ENCODE measurements around the gene AGBL4.
"Not testable (repeated sequence)": the region's sequence is repeated elsewhere in the genome, so short reads cannot be mapped to it uniquely, and the experiment has no call there.

The AGBL4 gene

DNA sequence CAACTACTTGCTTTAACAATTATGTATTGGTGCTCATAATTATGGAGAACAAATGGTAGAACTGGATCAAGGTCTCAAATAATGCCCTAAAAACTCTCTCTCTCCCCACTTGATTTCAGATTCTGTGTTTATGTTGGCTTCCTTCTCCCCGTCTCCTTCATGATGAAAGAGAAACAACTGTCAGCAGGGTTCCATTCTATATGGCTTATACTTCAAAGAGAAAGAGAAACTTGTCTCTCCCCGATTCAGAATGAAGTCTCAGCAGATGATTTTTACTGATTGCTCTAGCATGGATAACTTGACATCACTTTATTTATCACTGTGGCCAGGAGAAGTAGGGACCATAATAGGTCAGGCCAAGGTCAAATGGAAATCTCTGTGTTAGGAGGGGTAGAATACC lies 575.6 kb downstream of the AGBL4 start:
- H3K4me3 ChIP-seq (ENCODE audit: low read depth, low read length), result no peak overlapping the region

DNA sequence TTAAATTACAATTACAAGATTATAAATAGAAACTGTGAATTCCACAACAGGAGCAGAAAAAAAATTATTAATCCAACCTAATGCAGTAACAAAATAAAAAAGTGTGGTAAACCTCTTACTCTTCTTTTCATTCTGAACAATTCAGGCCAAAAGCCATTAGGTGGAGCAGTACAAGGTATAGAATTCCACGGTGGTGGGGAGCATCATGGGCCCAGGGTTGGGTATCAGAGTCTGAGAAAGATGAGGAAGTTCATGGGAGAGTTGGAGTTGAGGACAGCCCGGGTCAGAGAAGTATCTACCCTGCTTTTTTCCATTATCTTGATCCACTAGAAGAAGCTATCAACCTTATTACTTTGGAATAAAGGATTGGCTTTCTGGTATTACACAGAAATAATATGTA lies 586.9 kb downstream of the AGBL4 start:
- H3K4me3 ChIP-seq (ENCODE audit: low read depth, low read length), result no peak overlapping the region

GRCh38 chr1:49435291-49435690 lies 588.5 kb downstream of the AGBL4 start:
- H3K4me3 ChIP-seq (ENCODE audit: low read depth, low read length), result no peak overlapping the region

- H3K4me3 ChIP-seq (ENCODE audit: low read depth, low read length), result no peak overlapping the region
Observed at GRCh38 chr1:49424782-49425181, 599.0 kb downstream of the AGBL4 start.

DNA sequence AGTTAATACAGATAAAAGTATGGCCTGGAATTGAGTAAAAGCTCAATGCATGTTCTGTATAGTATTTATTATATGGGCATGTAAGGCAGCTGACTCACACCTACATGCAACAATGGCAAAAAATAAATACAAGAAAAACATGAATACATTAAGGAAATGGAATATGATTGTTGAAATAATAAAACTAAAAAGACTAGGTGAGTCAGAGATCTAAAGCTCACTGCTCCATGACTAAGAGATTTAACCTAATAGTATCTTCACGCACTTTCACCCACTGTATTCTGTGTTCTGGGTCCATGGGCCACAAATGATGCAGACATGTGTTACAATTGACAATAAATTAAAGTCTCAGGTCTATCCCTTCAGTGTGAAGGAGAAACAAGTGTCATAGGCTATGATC lies 607.0 kb downstream of the AGBL4 start:
- no peak overlapping the region for H3K4me3 ChIP-seq (ENCODE audit: low read depth, low read length)

GRCh38 chr1:49408346-49408745 lies 615.4 kb downstream of the AGBL4 start:
- no peak overlapping the region for H3K4me3 ChIP-seq (ENCODE audit: low read depth, low read length)

DNA sequence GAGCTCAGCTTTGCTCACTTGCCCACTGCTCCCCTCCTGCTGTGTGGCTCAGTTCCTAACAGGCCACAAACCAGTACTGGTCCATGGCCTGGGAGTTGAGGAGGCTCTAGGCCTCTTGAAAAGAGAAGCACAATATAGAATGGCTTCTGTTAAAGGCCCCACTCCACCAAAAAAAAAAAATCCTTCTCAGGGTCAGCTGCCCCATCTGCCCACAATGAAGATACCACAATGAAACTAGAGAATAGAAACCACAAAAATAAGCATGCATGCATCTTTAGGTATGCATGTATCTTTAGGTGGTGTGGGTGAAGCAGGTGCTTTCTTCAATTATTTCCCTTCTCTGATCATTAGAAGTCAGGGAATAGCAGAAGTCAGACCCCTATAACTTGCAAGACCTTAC lies 626.7 kb downstream of the AGBL4 start:
- H3K4me3 ChIP-seq (ENCODE audit: low read depth, low read length), result no peak overlapping the region

- no peak overlapping the region for H3K4me3 ChIP-seq (ENCODE audit: low read depth, low read length)
Observed at GRCh38 chr1:49394200-49394599, 629.6 kb downstream of the AGBL4 start.

GRCh38 chr1:49389699-49390098 lies 634.1 kb downstream of the AGBL4 start:
- no peak overlapping the region for H3K4me3 ChIP-seq (ENCODE audit: low read depth, low read length)

DNA sequence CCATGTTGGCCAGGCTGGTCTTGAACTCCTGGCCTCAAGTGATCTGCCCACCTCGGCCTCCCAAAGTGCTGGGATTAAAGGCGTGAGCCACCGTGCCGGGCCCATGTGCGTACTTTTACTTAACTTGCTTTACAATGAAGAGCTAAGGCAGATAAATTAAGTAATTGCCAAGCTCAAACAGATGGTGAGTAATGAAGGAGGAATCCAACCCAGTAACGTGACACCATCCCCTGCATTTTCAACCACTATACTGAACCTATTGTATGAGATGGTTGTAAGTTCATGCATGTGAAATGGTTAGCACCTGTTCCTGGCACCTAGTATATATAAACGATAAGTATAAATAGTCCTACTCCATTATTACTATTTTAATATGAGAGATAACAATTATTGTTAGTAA lies 659.1 kb downstream of the AGBL4 start:
- no peak overlapping the region for H3K4me3 ChIP-seq (ENCODE audit: low read depth, low read length)

GRCh38 chr1:49363628-49364027 lies 660.1 kb downstream of the AGBL4 start:
- H3K4me3 ChIP-seq (ENCODE audit: low read depth, low read length), result no peak overlapping the region

DNA sequence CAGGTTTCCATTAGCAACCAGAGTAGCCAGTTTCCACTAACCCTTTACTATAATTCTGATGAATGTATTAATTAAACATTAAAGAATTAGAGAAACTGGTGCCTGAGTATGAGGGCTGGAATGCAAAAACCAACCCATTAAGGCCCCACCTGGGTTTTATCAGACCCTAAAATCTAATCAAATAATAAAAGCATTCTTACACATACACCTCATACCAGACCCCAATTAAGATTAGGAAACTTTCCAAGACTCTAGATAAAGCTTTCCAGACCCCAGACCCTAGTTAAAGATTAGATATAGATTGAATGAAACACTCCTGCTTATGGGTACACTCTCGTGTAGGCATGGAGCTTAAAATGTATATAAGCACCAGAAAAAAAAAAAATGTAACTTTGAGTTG lies 665.7 kb downstream of the AGBL4 start:
- no peak overlapping the region for H3K4me3 ChIP-seq (ENCODE audit: low read depth, low read length)

DNA sequence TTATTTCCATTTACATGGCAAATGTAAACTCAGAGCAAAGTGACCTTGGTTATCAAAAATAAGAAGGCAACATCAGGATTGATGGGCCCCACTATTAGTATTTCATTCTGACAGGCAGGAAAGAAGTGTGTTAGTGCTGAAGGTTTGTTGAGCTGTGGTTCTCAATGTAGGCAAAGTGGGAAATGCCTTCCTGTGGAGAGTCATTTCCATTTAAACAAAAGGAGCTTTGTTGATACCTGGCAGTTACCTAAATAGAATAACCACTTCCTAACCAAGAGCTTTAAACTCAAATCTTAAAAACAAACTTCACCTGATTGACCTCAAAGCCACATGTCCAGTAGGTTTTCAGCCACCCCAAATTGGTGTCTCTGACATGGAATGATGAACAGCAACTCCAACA lies 667.2 kb downstream of the AGBL4 start:
- H3K4me3 ChIP-seq (ENCODE audit: low read depth, low read length), result no peak overlapping the region

DNA sequence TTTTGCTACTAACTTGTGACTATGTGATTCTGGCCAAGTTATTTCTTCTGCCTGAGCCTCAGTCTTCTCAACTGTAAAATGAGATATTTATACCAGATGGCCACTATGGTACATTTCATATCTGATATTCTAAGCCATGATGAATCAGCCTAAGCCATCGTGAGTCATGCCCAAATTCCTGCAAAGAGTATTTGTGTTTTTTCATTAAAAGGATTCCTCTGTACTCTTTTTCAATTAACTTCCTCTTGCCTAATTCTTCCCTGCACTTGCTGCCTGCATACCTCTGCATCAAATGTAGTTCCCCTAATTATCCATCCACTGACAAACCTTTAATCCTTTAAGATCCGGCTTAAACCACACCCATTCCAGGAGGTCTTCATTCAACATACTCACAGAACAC lies 672.0 kb downstream of the AGBL4 start:
- no peak overlapping the region for H3K4me3 ChIP-seq (ENCODE audit: low read depth, low read length)

DNA sequence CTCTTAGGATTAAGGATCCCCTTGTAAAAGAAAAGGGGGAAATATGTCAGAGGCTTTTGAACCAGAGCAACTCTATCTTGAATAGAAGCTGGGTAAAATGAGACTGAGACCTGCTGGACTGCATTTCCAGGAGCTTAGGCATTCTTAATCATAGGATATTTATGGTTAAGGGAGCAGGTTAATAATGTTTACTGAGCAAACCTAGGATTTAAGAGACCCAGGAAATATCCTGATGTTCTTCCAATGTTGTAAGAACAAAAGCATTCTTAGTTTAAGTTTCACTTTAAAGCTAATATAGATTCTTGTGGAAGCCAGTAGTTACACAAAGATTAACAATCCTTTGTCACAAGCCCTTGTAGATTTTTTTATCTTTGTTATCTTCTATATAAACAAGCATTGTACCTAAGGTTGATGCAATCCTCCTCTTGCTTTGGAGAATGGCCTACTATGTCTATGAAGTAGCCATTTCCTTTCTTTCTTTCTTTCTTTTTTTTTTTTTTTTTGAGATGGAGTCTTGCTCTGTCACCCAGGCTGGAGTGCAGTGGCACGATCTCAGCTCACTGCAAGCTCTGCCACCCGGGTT lies 676.9 kb downstream of the AGBL4 start:
- no peak overlapping the region for H3K4me3 ChIP-seq (ENCODE audit: low read depth, low read length)

GRCh38 chr1:49340576-49340975 lies 683.2 kb downstream of the AGBL4 start:
- H3K4me3 ChIP-seq (ENCODE audit: low read depth, low read length), result no peak overlapping the region

- no peak overlapping the region for H3K4me3 ChIP-seq (ENCODE audit: low read depth, low read length)
Observed at GRCh38 chr1:49339043-49339442, 684.7 kb downstream of the AGBL4 start.

- no peak overlapping the region for H3K4me3 ChIP-seq (ENCODE audit: low read depth, low read length)
Observed at GRCh38 chr1:49337251-49337650, 686.5 kb downstream of the AGBL4 start.

DNA sequence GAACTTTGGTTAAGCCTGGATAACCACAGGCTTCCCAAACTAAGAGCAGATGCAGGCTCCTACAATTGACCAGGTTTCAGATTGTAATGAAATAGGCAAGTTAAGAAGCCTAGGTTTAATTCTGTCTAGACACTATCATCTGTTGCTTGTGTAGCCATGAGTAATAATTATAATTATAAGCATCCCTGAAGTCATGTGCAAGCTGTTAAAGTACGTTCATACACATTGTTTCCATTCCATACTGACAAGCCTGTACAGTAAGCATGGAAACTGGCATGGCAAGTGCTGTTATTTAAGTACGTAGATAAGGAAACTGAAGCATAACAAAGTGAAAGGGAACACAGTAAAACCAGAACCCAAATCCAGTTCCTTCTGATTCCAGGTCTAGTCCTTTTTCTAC lies 689.8 kb downstream of the AGBL4 start:
- H3K4me3 ChIP-seq (ENCODE audit: low read depth, low read length), result no peak overlapping the region

DNA sequence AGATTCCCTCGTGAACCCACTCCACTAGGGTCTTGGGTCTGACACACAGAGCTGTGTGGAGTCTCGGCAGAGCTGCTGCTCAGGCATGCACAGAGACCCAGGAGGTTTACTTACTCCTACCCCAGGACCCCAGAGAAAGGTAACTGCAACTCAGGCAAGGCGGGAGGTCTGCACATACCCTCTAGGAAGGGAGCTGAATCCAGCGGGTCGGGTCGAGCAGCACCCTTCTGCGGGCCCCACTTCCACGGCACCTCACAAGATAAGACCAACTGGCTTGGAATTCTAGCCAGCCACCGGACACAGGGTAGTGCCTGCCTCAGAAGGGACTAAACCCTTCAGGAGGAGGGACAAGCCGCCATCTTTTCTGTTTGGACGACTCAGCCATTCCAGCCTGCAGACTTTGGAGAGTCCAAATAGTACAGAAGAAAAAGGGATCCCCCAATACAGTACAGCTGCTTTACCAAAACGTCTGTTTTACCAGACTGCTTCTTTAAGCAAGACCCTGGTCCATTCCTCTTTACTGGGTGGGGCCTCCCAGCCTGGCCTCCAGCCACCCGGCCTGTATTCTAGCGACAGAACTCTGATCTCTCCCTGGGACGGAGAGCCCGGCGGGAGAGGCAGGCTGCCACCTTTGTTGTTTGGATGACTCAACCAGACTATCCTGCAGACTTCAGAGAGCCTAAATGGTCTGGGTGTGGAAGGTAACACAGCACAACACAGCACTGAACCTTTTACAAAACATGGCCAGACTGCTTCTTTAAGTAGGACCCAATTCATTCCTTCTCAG lies 692.5 kb downstream of the AGBL4 start:
- H3K4me3 ChIP-seq (ENCODE audit: low read depth, low read length), result no peak overlapping the region

DNA sequence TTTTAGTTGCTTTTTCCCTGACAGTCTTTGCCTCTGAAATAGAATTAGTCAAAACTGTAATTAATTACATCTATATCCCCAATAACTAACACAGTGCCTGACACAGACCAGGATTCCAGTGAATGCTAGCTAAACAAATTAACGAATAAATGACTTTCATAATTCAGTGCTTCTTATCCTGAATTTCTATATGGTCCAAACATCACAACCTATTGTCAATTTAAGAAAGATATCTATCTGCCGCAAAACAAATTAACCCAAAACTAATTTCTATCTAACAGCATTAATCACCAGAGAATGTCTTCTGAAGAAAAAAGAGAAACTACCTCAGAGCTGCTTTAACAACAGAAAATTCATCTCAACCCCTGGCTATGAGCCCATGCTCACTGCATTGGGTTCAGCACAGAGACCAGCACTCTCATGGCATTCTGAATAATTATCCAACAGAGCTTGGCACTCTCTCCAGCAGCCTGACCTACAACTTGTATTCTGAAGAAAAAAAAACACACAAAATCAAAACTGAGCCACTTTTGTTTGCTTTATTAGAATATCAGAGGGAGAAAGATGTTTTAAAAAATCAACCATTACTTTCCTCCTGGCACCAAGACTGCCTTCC lies 699.7 kb downstream of the AGBL4 start:
- H3K4me3 ChIP-seq (ENCODE audit: low read depth, low read length), result no peak overlapping the region

- H3K4me3 ChIP-seq (ENCODE audit: low read depth, low read length), result not testable (repeated sequence)
Observed at GRCh38 chr1:49320493-49320892, 703.3 kb downstream of the AGBL4 start.
